Vagina (tissue), 2 donors: ENCODE measurements around the gene DOCK4.

Experiments
- CTCF ChIP-seq, 3 experiments: fragments of 450-650 bp in 2 of 3; fragments of 200-600 bp in 1 of 3; sonication (generic) in 1 of 3; IDR thresholded peaks; one replicate each; pipeline ENCODE4 v1.5.1; 2017 to 2019; ENCODE audit warnings: antibody characterized with exemption in 3 of 3, mild to moderate bottlenecking in 2 of 3, moderate library complexity in 2 of 3
- POLR2A ChIP-seq, 2 donors: fragments of 450-650 bp; IDR thresholded peaks; one replicate each; pipeline ENCODE4 v1.6.1; 2017; ENCODE audit warnings: antibody characterized with exemption in 2 of 2, mild to moderate bottlenecking in 2 of 2, moderate library complexity in 2 of 2
- POLR2AphosphoS5 ChIP-seq, 2 donors: sonication (generic); formaldehyde crosslinking; IDR thresholded peaks; one replicate each; pipeline ENCODE4 v1.9.0; 2017; ENCODE audit warnings: antibody characterized with exemption in 2 of 2, mild to moderate bottlenecking in 2 of 2, low read depth in 1 of 2; ENCODE audit not compliant: insufficient read depth in 1 of 2

GRCh38 chr7:112105584-112106530, 100.3 kb downstream of the DOCK4 start:
- TF ChIP-seq POLR2AphosphoS5 (IDR thresholded peaks at IDR 0.05; ENCODE audit: insufficient read depth in 1 of 2, low read depth in 1 of 2) (no peak), POLR2A (IDR thresholded peaks at IDR 0.05) (no peak), CTCF (IDR thresholded peaks at IDR 0.05) (no peak)
